ENCODE measurements around the gene YJEFN3. TPM values are rescaled to one million over a fixed set of nuclear protein-coding genes. Genes with fewer than 3 reads are reported as not detected.

The YJEFN3 gene
- total RNA-seq, 1 experiment from 2014 or later = 11.9 TPM

DNA sequence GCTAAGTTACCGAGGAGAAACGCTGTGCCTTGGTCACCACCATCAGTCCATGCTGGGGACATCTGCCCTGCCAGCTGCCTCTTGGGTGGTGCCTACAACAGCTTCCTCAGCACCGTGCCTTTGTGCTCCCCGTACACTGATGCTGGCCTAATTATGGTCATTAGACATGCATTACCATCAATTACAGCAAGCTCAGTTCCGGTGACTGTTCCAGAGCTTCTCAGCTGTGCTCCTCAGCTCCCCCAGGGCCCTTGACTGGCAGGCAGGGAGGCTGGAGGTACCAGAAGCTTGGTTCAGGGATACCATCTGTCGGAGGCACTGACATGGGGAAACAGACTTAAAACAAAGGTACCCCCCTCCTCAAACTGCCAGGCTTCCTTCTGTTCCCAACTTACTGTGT lies 49.5 kb downstream of the YJEFN3 start:
- Mint-ChIP-seq H3K4me3 (ENCODE audit: unreplicated experiment) (no peak overlapping the region), H3K36me3 (ENCODE audit: insufficient read depth, unreplicated experiment) (no peaks in the 10 kb centered on the region), H3K4me1 (ENCODE audit: insufficient read depth, unreplicated experiment) (no peaks in the 10 kb centered on the region), H3K9me3 (ENCODE audit: unreplicated experiment) (no peaks in the 10 kb centered on the region), H3K27me3 (ENCODE audit: insufficient read depth, unreplicated experiment) (no peaks in the 10 kb centered on the region), H3K27ac (ENCODE audit: low read depth, unreplicated experiment) (no peak overlapping the region)
- ChIA-PET POLR2A (interaction anchor here (0.6 kb wide), 1 partner anchor 10 kb away, joined by 4 read pairs; no protein-coding TSS in a partner anchor), CTCF (interaction anchor here (0.7 to 1.6 kb wide), 5 partner anchors 10 to 126 kb away, joined by 3 to 4 read pairs (median 3); no protein-coding TSS in a partner anchor)
- no peak for DNase-seq (ENCODE audit: unreplicated experiment)
- intact Hi-C loops (cut with micrococcal nuclease) = no loop called here
- BruUV-seq (replicated peaks) = no TSS peak
- TF ChIP-seq, protein P1, sequence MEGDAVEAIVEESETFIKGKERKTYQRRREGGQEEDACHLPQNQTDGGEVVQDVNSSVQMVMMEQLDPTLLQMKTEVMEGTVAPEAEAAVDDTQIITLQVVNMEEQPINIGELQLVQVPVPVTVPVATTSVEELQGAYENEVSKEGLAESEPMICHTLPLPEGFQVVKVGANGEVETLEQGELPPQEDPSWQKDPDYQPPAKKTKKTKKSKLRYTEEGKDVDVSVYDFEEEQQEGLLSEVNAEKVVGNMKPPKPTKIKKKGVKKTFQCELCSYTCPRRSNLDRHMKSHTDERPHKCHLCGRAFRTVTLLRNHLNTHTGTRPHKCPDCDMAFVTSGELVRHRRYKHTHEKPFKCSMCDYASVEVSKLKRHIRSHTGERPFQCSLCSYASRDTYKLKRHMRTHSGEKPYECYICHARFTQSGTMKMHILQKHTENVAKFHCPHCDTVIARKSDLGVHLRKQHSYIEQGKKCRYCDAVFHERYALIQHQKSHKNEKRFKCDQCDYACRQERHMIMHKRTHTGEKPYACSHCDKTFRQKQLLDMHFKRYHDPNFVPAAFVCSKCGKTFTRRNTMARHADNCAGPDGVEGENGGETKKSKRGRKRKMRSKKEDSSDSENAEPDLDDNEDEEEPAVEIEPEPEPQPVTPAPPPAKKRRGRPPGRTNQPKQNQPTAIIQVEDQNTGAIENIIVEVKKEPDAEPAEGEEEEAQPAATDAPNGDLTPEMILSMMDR (IDR thresholded peaks at IDR 0.05; ENCODE audit: unreplicated experiment) = no peak

DNA sequence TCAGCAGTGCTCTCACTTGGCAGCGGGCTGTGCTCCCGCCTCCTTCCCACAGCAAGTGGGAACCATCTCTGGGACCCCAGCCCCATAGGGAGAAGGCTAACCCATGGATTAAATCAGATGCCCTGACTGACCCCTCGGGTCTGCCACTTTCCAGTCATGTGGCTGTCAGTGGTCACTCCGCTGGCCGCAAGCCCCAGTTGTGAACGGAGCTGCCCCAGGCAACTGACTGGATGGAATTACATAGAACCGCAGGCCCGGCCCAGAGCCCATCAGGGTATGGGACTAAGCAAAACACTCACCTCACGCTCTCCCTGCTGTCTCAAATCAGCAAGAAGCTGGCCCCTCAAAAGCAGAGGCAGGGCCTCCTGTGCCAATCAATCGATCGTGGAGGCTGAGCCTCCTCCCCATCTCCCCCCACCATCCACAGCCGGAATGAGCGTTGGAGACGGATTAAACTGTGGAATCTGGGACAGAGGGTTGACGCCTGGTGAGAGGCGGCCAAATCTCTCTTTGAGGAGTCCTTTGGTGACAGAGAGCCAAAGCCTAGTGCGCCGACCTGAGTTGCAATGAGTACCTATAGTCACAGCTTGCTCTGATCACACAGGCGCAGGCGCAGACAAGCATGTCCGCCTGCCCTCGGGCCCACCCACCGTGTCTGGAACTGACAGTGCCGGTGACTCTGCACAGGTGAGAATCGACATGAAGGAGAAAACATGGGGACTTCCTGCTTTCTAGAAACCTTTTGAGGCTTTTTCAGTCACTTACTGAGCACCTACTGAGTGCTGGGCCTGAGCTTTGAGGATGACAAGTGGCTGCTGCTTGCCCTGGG lies 51.0 kb downstream of the YJEFN3 start:
- CTCF ChIA-PET = interaction anchor here (1.0 to 1.3 kb wide), 4 partner anchors 25 to 64 kb away, joined by 3 to 8 read pairs (median 4); partner anchors contain the start of gene GMIP
- H3K27me3 Mint-ChIP-seq (ENCODE audit: insufficient read depth, unreplicated experiment) = no peaks in the 10 kb centered on the region

DNA sequence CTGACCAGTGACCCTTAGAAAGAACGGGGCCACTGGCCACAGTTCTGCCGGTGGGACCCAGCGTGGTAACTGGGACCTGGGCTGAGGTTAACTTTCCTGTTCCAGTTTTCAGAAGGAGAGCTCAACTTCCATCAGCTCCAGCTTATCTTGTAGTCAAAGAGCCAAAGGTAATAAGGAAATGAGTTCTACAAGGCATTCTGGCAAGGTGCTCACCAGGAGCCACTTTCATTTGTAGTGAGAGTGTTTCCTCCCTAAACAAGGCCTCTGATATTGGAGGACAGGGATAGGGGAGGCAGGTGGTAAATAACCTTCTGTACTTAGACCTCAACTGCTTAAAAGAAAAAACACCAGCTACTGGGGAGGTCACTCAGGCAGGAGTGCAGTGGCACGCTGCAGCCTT lies 51.7 kb downstream of the YJEFN3 start:
- DNase-seq (ENCODE audit: unreplicated experiment) = no peak
- TF ChIP-seq, protein P1 (IDR thresholded peaks at IDR 0.05; ENCODE audit: unreplicated experiment) = no peak
- intact Hi-C loops (cut with micrococcal nuclease) = no loop called here
- Mint-ChIP-seq H3K36me3 (ENCODE audit: insufficient read depth, unreplicated experiment) (no peaks in the 10 kb centered on the region), H3K27ac (ENCODE audit: low read depth, unreplicated experiment) (no peak overlapping the region), H3K9me3 (ENCODE audit: unreplicated experiment) (no peaks in the 10 kb centered on the region), H3K27me3 (ENCODE audit: insufficient read depth, unreplicated experiment) (no peaks in the 10 kb centered on the region), H3K4me3 (ENCODE audit: unreplicated experiment) (no peak overlapping the region), H3K4me1 (ENCODE audit: insufficient read depth, unreplicated experiment) (no peaks in the 10 kb centered on the region)
- CTCF ChIA-PET = interaction anchor here (1.3 kb wide), 3 partner anchors 25 to 59 kb away, joined by 3 to 8 read pairs (median 3); no protein-coding TSS in a partner anchor
- BruUV-seq (replicated peaks) = no TSS peak
- POLR2A ChIA-PET = no interaction called here

More for the DNA sequence above, 51.0 kb downstream of the YJEFN3 start:
- POLR2A ChIA-PET = interaction anchor here (0.6 kb wide), 1 partner anchor 64 kb away, joined by 3 read pairs; no protein-coding TSS in a partner anchor
- BruUV-seq (replicated peaks) = no TSS peak
- no peaks in the 10 kb centered on the region for H3K9me3 Mint-ChIP-seq (ENCODE audit: unreplicated experiment)
- TF ChIP-seq, protein P1 (IDR thresholded peaks at IDR 0.05; ENCODE audit: unreplicated experiment) = no peak
- H3K4me3 Mint-ChIP-seq (ENCODE audit: unreplicated experiment) = no peak overlapping the region
- intact Hi-C loops (cut with micrococcal nuclease) = no loop called here
- no peak for DNase-seq (ENCODE audit: unreplicated experiment)
- no peak overlapping the region for H3K27ac Mint-ChIP-seq (ENCODE audit: low read depth, unreplicated experiment)
- H3K36me3 Mint-ChIP-seq (ENCODE audit: insufficient read depth, unreplicated experiment) = no peaks in the 10 kb centered on the region
- no peaks in the 10 kb centered on the region for H3K4me1 Mint-ChIP-seq (ENCODE audit: insufficient read depth, unreplicated experiment)

DNA sequence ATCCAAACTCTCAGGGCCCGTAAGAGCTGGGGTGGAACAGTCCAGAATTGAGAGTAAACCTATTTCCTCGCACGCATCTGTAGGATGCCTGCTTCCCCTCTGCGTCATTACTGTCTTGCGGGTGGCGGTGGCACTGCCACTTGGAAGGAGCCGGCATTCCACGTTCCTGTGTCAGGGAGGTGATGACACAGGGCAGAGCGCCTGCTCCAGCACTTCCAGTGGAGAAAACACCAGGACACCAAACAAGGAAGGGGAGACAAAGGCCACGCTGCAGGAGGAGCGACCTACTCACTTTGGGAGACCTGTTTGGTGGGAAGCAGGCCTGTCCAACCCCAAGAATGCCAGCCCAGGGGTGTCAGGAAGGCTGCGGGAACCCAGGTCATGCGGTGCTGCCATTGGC lies 52.7 kb downstream of the YJEFN3 start:
- Mint-ChIP-seq H3K9me3 (ENCODE audit: unreplicated experiment) (no peaks in the 10 kb centered on the region), H3K27ac (ENCODE audit: low read depth, unreplicated experiment) (no peak overlapping the region), H3K27me3 (ENCODE audit: insufficient read depth, unreplicated experiment) (no peaks in the 10 kb centered on the region), H3K4me1 (ENCODE audit: insufficient read depth, unreplicated experiment) (no peaks in the 10 kb centered on the region), H3K4me3 (ENCODE audit: unreplicated experiment) (no peak overlapping the region), H3K36me3 (ENCODE audit: insufficient read depth, unreplicated experiment) (no peaks in the 10 kb centered on the region)
- CTCF ChIA-PET = interaction anchor here (1.1 kb wide), 1 partner anchor 27 kb away, joined by 4 read pairs; no protein-coding TSS in a partner anchor
- DNase-seq (ENCODE audit: unreplicated experiment) = no peak
- POLR2A ChIA-PET = no interaction called here
- intact Hi-C loops (cut with micrococcal nuclease) = no loop called here
- TF ChIP-seq, protein P1 (IDR thresholded peaks at IDR 0.05; ENCODE audit: unreplicated experiment) = no peak
- BruUV-seq (replicated peaks) = no TSS peak

Data from MCF 10A (cell line).